ENCODE data around the gene ZNF518A. TPM values are rescaled to one million over a fixed set of nuclear protein-coding genes. Genes with fewer than 3 reads are reported as not detected.
A peak's percentile ranks its signal among the peaks of the same experiment; 100 is the strongest.

Gene ZNF518A
- total and polyA plus RNA-seq, 10 of the 15 experiments (the other 5 are each of a cell fraction or from before 2014, with no cell fraction given), result 3.7 to 24.4 (median 15.4) TPM

DNA sequence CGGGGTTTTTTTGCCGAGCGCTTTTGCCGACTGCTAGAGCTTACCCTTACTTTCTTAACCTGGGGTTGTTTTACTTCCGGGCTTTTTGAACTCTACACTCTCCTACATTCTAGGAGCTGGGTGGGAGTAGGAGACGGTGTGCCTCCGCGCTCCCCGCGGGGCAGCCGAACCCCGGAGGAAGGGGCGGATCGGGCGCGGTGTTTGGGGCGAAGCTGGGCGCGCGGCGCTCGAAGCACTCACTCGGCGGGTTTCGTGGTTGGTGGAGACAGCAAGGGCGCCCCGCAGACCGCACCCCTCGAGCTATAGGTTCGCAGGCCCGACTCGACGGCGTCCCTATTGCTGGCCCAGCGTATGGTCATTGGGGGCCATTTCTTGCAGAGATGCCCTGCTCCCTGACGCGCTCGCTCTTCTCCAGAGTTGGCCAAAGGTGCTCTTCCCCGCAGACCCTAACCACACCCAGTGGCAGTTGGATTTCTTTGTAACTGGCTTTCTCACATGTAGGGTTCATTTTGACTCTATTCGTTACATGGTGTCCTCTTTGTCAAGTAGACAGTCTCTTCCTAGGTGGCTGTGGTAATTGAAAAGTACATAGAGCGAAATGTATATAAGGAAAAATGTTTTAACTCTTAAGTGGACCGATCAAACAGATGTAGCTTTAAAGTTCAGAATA is 364 bp downstream of the ZNF518A start (continued):
- TF ChIP-seq, protein P1, sequence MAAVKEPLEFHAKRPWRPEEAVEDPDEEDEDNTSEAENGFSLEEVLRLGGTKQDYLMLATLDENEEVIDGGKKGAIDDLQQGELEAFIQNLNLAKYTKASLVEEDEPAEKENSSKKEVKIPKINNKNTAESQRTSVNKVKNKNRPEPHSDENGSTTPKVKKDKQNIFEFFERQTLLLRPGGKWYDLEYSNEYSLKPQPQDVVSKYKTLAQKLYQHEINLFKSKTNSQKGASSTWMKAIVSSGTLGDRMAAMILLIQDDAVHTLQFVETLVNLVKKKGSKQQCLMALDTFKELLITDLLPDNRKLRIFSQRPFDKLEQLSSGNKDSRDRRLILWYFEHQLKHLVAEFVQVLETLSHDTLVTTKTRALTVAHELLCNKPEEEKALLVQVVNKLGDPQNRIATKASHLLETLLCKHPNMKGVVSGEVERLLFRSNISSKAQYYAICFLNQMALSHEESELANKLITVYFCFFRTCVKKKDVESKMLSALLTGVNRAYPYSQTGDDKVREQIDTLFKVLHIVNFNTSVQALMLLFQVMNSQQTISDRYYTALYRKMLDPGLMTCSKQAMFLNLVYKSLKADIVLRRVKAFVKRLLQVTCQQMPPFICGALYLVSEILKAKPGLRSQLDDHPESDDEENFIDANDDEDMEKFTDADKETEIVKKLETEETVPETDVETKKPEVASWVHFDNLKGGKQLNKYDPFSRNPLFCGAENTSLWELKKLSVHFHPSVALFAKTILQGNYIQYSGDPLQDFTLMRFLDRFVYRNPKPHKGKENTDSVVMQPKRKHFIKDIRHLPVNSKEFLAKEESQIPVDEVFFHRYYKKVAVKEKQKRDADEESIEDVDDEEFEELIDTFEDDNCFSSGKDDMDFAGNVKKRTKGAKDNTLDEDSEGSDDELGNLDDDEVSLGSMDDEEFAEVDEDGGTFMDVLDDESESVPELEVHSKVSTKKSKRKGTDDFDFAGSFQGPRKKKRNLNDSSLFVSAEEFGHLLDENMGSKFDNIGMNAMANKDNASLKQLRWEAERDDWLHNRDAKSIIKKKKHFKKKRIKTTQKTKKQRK (IDR thresholded peaks at IDR 0.05; ENCODE audit: low read depth, low read length), result no peak
- TF ChIP-seq NFIC (IDR thresholded peaks at IDR 0.05; ENCODE audit: low read depth, low read length), result peak; percentile 53; the same call in 1 of the 2 replicates
- no peak for TF ChIP-seq WRNIP1 (IDR thresholded peaks at IDR 0.05; ENCODE audit: borderline replicate concordance, low read depth, low read length)
- peak; percentile 2; the same call in 1 of the 2 replicates for TF ChIP-seq PAX8 (IDR thresholded peaks at IDR 0.05)
- no peak for TF ChIP-seq MYB (IDR thresholded peaks at IDR 0.05; ENCODE audit: borderline replicate concordance, low read depth, low read length)
- TF ChIP-seq BMI1 (IDR thresholded peaks at IDR 0.05; ENCODE audit: borderline replicate concordance), result 0 out of 2 replicates have a peak, but pooled peaks have one; percentile 18
- peak; percentile 32; the same call in 1 of the 2 replicates for TF ChIP-seq MXI1 (IDR thresholded peaks at IDR 0.05; ENCODE audit: low read depth, low read length)
- peak; percentile 48; the same call in 1 of the 2 replicates for TF ChIP-seq TAF1 (IDR thresholded peaks at IDR 0.05; ENCODE audit: borderline replicate concordance, low read depth, low read length)
- no peak for TF ChIP-seq KDM1A (IDR thresholded peaks at IDR 0.05; ENCODE audit: borderline replicate concordance)
- no peak for TF ChIP-seq CBX5 (IDR thresholded peaks at IDR 0.05; ENCODE audit: low read depth)
- peak in 1 of 2 experiments; percentile 26; a peak in 2 of 4 replicates for TF ChIP-seq IKZF2 (IDR thresholded peaks at IDR 0.05)
- TF ChIP-seq ZNF384 (IDR thresholded peaks at IDR 0.05; ENCODE audit: borderline replicate concordance, low read depth, low read length), result no peak
- no peak for TF ChIP-seq ZNF24 (IDR thresholded peaks at IDR 0.05)
- TF ChIP-seq BCL11A (IDR thresholded peaks at IDR 0.05; ENCODE audit: low read depth, low read length), result no peak
- TF ChIP-seq YY1 (IDR thresholded peaks at IDR 0.05; ENCODE audit: low read depth, low read length), result peak; percentile 60; the same call in 1 of the 2 replicates
- 0 out of 2 replicates have a peak, but pooled peaks have one; percentile 22 for TF ChIP-seq ATF2 (IDR thresholded peaks at IDR 0.05; ENCODE audit: low read length)
- TF ChIP-seq CUX1 (IDR thresholded peaks at IDR 0.05; ENCODE audit: insufficient replicate concordance, low read depth, low read length), result no peak
- TF ChIP-seq PML (IDR thresholded peaks at IDR 0.05; ENCODE audit: low read length), result peak; percentile 75; the same call in 1 of the 2 replicates
- TF ChIP-seq MTA2 (IDR thresholded peaks at IDR 0.05; ENCODE audit: low read depth), result no peak
- TF ChIP-seq RCOR1 (conservative IDR thresholded peaks at IDR 0.05; ENCODE audit: low read depth, low read length), result peak; percentile 82; the same call in 1 of the 2 replicates
- no peak for TF ChIP-seq TBL1XR1 (IDR thresholded peaks at IDR 0.05; ENCODE audit: low read depth, low read length)
- 0 out of 2 replicates have a peak, but pooled peaks have one; percentile 59 for TF ChIP-seq CHD1 (IDR thresholded peaks at IDR 0.05; ENCODE audit: low read depth, low read length)

Data from GM12878 (cell line).